ENCODE measurements around the gene PFKM. TPM values are rescaled to one million over a fixed set of nuclear protein-coding genes. Genes with fewer than 3 reads are reported as not detected.

The PFKM gene
- total and polyA plus RNA-seq, 9 of the 15 experiments (the other 6 are each of a cell fraction or from before 2014, with no cell fraction given) = 16.5 to 39.9 (median 31.7) TPM

GRCh38 chr12:48179466-48179865 is 60.3 kb downstream of the PFKM start:
- Histone ChIP-seq H4K20me1 (replicated peaks; ENCODE audit: control insufficient read depth, insufficient read depth, low read length) (no peaks in the 10 kb centered on the region), H3K27me3 (ENCODE audit: control insufficient read depth in 2 of 2, insufficient read depth in 2 of 2, low read length in 2 of 2) (peaks cover under 1 to 15% of the 10 kb centered on the region in 2 experiments; a peak in 4 of 5 replicates), H2AFZ (ENCODE audit: low read depth, low read length) (no peak overlapping the region), H3K4me2 (ENCODE audit: insufficient read depth, low read length) (no peak overlapping the region), H3K9me1 (ENCODE audit: control insufficient read depth, insufficient read depth, low read length) (no peaks in the 10 kb centered on the region), H3K27ac (ENCODE audit: extremely low read depth, low read depth, low read length) (no peak overlapping the region), H3K4me1 (replicated peaks in 1 of 2; ENCODE audit: control insufficient read depth in 2 of 2, insufficient read depth in 2 of 2, low read length in 2 of 2) (peaks cover 15 to 23% of the 10 kb centered on the region in 2 experiments), H3K36me3 (ENCODE audit: control insufficient read depth, insufficient read depth, low read length) (no peaks in the 10 kb centered on the region), H3K79me2 (ENCODE audit: control insufficient read depth, insufficient read depth, low read length) (no peaks in the 10 kb centered on the region), H3K4me3 (no peak overlapping the region), H3K9ac (ENCODE audit: insufficient read depth in 1 of 2, low read depth in 2 of 2, low read length in 2 of 2) (no peak overlapping the region), H3K9me3 (replicated peaks; ENCODE audit: control insufficient read depth, insufficient read depth, low read depth, low read length) (no peaks in the 10 kb centered on the region)
- in situ Hi-C loops (cut with MboI) = loop anchor here (5.0 kb wide), 1 partner anchor 467 kb away; no protein-coding TSS in a partner anchor
- intact Hi-C loops (cut with micrococcal nuclease) = no loop called here
- DNase-seq (ENCODE audit: extremely low read depth in 1 of 4, low spot score in 3 of 4) (no peak), FAIRE-seq (no peak), ATAC-seq (no peak)
- CTCF ChIA-PET (ENCODE audit: low intra/inter-chr PET ratio) = no interaction called here
- 56% methylated on average over 1 of the region's 1 CpG for WGBS (ENCODE audit: insufficient coverage, low coverage, missing lambda C conversion rate)
- no peak for TF ChIP-seq ZNF518B (CRISPR knock-in tag; IDR thresholded peaks at IDR 0.05)
- TF ChIP-seq NFRKB (IDR thresholded peaks at IDR 0.05; ENCODE audit: low read depth) = no peak
- no peak for TF ChIP-seq GATA2 (CRISPR knock-in tag; IDR thresholded peaks at IDR 0.05)
- TF ChIP-seq NELFE (IDR thresholded peaks at IDR 0.05; ENCODE audit: insufficient read depth, insufficient read length) = no peak
- no peak for TF ChIP-seq PATZ1 (CRISPR knock-in tag; IDR thresholded peaks at IDR 0.05; ENCODE audit: borderline replicate concordance)
- no peak for TF ChIP-seq EWSR1 (IDR thresholded peaks at IDR 0.05; ENCODE audit: borderline replicate concordance, low read depth, partially characterized antibody)
- TF ChIP-seq TSC22D4 (tag; IDR thresholded peaks at IDR 0.05) = no peak
- TF ChIP-seq TCF7L2 (IDR thresholded peaks at IDR 0.05; ENCODE audit: low read depth, low read length) = no peak
- no peak for TF ChIP-seq FOXJ3 (CRISPR knock-in tag; IDR thresholded peaks at IDR 0.05)
- no peak for TF ChIP-seq NR3C1 (CRISPR knock-in tag; IDR thresholded peaks at IDR 0.05)
- no peak for TF ChIP-seq POLR2B (IDR thresholded peaks at IDR 0.05; ENCODE audit: low read depth, partially characterized antibody)
- TF ChIP-seq NFATC3 (IDR thresholded peaks at IDR 0.05) = no peak
- TF ChIP-seq PTTG1 (tag; IDR thresholded peaks at IDR 0.05; ENCODE audit: low read depth) = no peak
- no peak for TF ChIP-seq ZBTB33 (CRISPR knock-in tag; IDR thresholded peaks at IDR 0.05)
- TF ChIP-seq TBL1XR1 (IDR thresholded peaks at IDR 0.05; ENCODE audit: low read length in 2 of 2) = no peak
- POLR2A ChIA-PET = interaction anchor here (0.8 to 1.7 kb wide), 3 partner anchors 9 to 19 kb away, joined by 3 to 4 read pairs (median 4); no protein-coding TSS in a partner anchor
- BruUV-seq (replicated peaks) = no TSS peak
